ENCODE measurements around the gene REEP6. TPM values are rescaled to one million over a fixed set of nuclear protein-coding genes. Genes with fewer than 3 reads are reported as not detected.

Gene REEP6
- total and polyA plus RNA-seq, 2 of the 8 experiments (the other 6 are each of a cell fraction or from before 2014, with no cell fraction given), result 12.6 to 20.7 TPM

DNA sequence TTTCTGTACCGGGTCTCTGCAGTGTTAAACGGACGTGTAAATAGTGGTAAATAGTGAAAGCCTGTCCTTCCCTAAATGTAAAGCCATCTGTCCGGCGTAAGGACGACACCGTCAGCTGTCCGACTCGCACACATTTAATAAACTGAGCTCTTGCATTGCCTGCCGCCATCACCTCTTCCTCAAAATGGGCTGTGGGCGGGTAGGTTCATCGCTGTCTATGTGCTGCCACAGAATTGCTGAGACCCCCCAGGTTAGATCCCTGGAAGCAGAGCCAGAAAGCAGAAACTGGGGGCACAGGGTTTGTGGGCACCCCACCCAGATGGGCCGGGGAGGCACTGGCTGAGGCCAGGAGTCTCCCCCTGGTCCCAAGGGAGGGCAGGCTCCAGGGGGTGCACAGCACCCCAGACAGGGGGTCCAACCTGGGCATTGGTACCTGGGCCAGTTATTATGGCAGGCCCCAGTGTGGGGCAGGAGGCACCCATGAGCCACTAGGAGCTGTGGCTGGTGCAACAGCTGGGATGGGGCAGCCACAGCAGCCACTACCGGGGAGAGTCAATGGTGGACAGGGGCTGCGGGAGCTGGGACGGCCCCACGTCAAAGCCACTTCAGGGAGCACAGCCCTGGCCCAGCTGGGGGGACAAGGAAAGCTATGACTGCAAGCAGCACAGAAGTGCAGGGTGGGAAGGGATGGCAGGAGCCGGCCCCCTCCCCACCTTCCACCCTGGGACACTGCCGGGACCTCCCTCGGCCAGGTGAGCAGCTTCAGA lies 17.7 kb upstream of the REEP6 start (continued):
- TF ChIP-seq CBX8 (IDR thresholded peaks at IDR 0.05; ENCODE audit: borderline replicate concordance, low read depth, low read length) (no peak), KDM4A (IDR thresholded peaks at IDR 0.05; ENCODE audit: low read depth, low read length, severe bottlenecking) (no peak), PHF8 (conservative IDR thresholded peaks at IDR 0.05; ENCODE audit: low read depth, low read length) (no peak), SP1 (IDR thresholded peaks at IDR 0.05; ENCODE audit: low read depth, low read length) (no peak), CREB1 (IDR thresholded peaks at IDR 0.05) (no peak)

Measured in H1 (cell line).